ENCODE data around the gene GP1BB. TPM values are rescaled to one million over a fixed set of nuclear protein-coding genes. Genes with fewer than 3 reads are reported as not detected.

GP1BB gene
- total RNA-seq, 4 donors from 2014 or later, result 1.5 to 6.6 (median 3.1) TPM

DNA sequence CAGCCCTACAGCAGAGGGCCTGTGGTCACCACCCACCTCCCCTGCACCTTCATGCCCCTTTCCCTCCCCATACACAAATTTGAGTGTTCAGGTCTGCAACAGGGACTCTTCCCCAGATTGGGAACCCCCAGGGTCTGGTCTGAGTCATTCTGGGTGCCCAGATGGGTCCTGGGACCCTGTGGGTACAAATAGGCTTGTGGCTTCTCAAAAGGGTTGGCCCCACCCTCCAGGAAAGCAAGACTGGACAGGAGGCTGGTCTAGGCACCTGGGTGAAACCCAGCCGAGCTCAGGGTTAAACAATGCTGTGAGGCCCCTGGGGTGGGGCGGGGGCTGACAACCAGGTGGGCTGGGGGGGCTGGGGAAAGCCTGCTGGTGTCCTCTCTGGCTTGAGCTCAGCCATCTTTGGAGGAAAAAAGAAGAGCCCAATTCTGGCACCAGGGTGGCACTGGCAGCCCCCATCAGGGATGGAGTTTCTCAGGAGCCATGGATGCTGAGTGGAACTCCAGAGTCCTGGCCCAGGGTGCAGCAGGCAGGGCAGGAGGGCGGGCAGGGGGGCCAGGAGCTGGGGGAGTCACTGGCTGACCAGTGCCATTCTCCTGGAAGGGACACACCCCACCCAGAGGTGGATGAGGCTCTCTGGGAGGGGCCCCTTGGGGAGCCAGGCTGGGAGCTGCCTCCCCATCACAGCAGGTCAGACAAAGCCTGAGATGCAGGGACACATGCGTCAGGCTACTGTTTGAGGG, 8.0 kb upstream of the GP1BB start:
- H3K9me3 ChIP-seq, result no peaks in the 10 kb centered on the region
- WGBS, 2 donors, result 88 to 100% methylated on average over 1 to 4 of the region's 4 CpGs
- H3K4me3 ChIP-seq (replicated peaks in 1 of 3), result peak overlapping the region in 1 of 3 donors; percentile 72
- peaks cover 0 to 2% of the 10 kb centered on the region in 2 donors for H3K36me3 ChIP-seq
- TF ChIP-seq POLR2A (IDR thresholded peaks at IDR 0.05) (no peak), CTCF (IDR thresholded peaks at IDR 0.05) (no peak)
- no peak overlapping the region for H3K27ac ChIP-seq
- DNase-seq, result no peak
- H3K27me3 ChIP-seq, result no peaks in the 10 kb centered on the region
- intact Hi-C loops (cut with DNase I), result no loop called here
- peaks cover 15 to 37% of the 10 kb centered on the region in 2 donors for H3K4me1 ChIP-seq

DNA sequence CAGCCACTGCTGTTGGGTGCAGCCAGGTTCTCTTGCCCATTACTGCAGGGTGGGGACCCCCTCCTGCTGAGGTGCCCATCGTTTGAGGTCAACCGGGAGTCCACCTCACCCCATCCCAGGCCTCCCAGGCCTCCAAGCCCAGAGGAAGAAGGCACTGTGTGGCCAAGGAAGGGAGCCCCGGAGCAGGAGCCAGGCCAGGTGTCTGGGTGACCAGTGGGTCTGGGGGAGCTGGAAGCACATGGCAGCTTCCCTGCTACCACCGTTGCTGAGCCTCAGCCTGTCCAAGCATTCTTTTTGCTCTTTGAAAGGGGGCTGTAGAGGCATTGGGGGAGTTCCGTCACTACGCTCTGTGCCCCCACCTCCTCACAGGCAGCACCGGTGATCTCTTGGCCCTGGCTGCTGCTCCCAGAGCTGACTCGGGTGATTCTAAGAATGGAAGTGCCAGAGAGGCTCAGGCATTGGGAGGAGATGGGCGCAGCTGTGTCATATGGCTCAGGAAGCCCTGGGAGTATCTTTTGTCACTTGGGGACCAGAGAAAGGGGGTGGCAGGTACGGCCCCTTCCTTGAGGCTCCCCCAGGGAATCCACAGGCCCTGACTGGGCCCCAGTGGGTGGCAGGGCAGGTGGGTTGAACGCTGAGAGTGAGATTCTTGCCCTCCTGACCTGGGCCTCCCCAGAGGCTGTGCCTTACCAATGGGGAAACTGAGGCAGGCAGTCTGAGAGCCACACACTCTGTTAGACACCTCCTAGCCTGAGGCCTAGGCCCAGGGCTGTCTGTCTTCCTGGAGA, 7.1 kb upstream of the GP1BB start:
- intact Hi-C loops (cut with DNase I), result loop anchor here (2.0 kb wide), 1 partner anchor 37 kb away; no protein-coding TSS in a partner anchor
- peaks cover 0 to 5% of the 10 kb centered on the region in 2 donors for H3K36me3 ChIP-seq
- TF ChIP-seq CTCF (IDR thresholded peaks at IDR 0.05), result no peak
- no peak for TF ChIP-seq POLR2A (IDR thresholded peaks at IDR 0.05)
- H3K27me3 ChIP-seq, result no peaks in the 10 kb centered on the region
- DNase-seq, result no peak
- H3K4me1 ChIP-seq, result peaks cover 15 to 32% of the 10 kb centered on the region in 2 donors
- H3K27ac ChIP-seq, result no peak overlapping the region
- WGBS, 2 donors, result 86 to 90% methylated on average over 8 to 11 of the region's 11 CpGs
- no peaks in the 10 kb centered on the region for H3K9me3 ChIP-seq
- no peak overlapping the region for H3K4me3 ChIP-seq (replicated peaks in 1 of 3)

- no peaks in the 10 kb centered on the region for H3K9me3 ChIP-seq
- no peak for DNase-seq
- peaks cover 0 to 6% of the 10 kb centered on the region in 2 donors for H3K36me3 ChIP-seq
- no peaks in the 10 kb centered on the region for H3K27me3 ChIP-seq
- intact Hi-C loops (cut with DNase I), result loop anchor here (2.0 kb wide), 1 partner anchor 38 kb away; no protein-coding TSS in a partner anchor
- peaks cover 15 to 30% of the 10 kb centered on the region in 2 donors for H3K4me1 ChIP-seq
- TF ChIP-seq CTCF (IDR thresholded peaks at IDR 0.05) (no peak), POLR2A (IDR thresholded peaks at IDR 0.05) (no peak)
- WGBS, 2 donors, result 100% methylated on average over 1 of the region's 1 CpG; no CpG with 5 or more reads in 1 of the 2 donors
- H3K4me3 ChIP-seq (replicated peaks in 1 of 3), result no peak overlapping the region
- no peak overlapping the region for H3K27ac ChIP-seq
Measured at GRCh38 chr22:19716829-19717105, 6.6 kb upstream of the GP1BB start.

- intact Hi-C loops (cut with DNase I), result loop anchor here (2.0 kb wide), 1 partner anchor 38 kb away; no protein-coding TSS in a partner anchor
- Histone ChIP-seq H3K4me1 (peaks cover 15 to 30% of the 10 kb centered on the region in 2 donors), H3K4me3 (replicated peaks in 1 of 3) (no peak overlapping the region), H3K27me3 (no peaks in the 10 kb centered on the region), H3K36me3 (peaks cover 0 to 10% of the 10 kb centered on the region in 2 donors), H3K9me3 (no peaks in the 10 kb centered on the region), H3K27ac (no peak overlapping the region)
- TF ChIP-seq CTCF (IDR thresholded peaks at IDR 0.05) (no peak), POLR2A (IDR thresholded peaks at IDR 0.05) (no peak)
- WGBS, 2 donors, result 91 to 100% methylated on average over 3 to 9 of the region's 9 CpGs
- DNase-seq, result no peak
Measured at GRCh38 chr22:19717181-19717580, 6.2 kb upstream of the GP1BB start.
